GM19023 (cell line): Measurements from ENCODE around the gene FGGY.
A peak's percentile ranks its signal among the peaks of the same experiment; 100 is the strongest.
"Not testable (repeated sequence)": the region's sequence is repeated elsewhere in the genome, so short reads cannot be mapped to it uniquely, and the experiment has no call there.

ENCODE experiments used
- ATAC-seq: cut with Tn5 transposase; IDR thresholded peaks from one replicate; pipeline ENCODE4 v1.9.1; 2021; ENCODE audit warnings: mild to moderate bottlenecking, moderate library complexity; ENCODE audit not compliant: unreplicated experiment

FGGY gene

DNA sequence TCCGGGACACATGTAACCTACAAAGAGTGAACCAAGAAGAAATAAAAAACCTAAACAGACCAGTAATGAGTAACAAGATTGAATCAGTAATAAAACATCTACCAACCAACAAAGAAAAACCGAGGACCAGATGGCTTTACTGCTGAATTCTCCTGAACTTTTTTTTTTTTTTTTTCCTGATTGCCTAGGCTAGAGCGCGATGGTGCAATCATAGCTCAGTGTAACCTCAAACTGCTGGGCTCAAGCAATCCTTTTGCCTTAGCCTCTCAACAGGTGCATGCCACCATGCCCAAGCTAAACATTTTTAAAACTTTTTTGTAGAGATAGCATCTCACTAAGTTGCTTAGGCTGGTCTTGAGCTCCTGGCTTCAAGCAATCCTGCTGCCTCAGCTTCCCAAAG is 11.2 kb upstream of the FGGY start:
- ATAC-seq: no peak

DNA sequence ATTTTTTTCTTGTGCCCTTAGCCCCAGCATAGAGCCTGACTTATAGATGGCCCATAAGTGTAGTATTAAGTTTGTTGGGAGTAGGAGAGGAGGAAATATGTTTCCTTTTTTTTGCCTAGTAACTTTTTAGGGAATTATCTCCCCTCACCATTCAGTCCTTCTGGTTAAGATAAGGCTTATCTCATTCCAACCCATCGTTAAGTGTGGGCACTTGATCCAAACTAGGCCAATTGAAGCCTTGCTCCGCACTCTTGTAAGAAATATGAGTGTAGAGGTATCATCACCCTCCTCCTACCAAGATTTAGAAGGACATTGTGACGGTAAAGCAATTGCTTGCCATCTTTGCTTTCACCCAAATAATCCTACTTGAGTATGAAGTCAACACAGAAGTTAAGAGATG is 8.8 kb upstream of the FGGY start:
- no peak for ATAC-seq

DNA sequence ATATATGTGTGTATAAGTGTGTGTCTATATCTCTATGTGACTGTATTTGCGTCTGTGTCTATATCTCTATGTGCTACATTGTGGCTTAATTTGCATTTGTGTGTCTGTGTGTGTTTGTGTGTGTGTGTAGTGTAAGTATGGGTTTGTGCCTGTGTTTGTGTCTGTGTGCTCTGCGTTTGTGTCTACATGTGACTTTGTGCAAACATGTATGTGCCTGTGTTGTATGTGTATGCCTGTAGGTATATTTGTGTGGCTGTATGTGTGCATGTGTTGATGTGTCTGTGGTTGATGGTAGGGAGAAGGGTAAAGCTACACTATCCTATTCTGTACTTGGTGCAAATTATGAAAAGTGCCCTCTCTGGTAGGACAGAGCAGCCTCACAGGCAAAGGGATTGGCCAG is 7.3 kb upstream of the FGGY start:
- no peak for ATAC-seq

DNA sequence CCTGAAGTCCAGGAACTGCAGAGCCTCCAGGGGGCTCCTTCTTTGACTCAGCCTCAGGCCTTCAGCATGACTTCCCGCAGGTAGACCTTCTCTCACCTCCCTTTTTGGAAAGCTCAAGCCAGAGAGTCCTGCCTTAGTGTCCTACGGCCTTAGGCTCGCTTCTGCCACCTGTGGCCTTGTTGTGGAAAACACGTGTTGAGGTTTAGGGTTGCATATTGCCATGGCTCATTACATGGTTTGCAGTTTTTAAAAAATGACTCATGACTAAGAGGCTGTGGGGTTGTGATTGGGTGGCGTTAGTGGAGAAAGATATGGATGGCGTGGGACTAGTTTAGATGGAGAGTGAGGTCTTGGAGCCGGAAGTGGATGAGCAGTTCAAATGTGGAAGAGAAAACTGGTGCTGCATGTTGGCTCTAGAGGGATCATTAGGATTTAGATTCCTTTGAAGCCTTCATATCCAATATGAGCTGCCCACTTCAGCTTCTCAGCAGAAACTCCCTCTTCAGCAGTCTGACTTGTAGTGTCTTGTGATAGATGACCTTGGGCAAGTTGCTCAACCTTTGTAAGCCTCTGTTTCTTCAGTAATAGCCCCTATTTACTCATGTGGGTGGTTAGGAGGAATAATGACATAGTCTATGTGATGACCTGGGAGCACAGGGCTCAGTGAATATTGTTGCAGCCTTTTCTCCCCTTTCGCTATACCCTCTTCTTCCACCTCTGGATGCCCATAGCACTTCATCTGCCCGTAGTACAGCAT is 6.5 kb upstream of the FGGY start:
- peak; percentile 88 for ATAC-seq

DNA sequence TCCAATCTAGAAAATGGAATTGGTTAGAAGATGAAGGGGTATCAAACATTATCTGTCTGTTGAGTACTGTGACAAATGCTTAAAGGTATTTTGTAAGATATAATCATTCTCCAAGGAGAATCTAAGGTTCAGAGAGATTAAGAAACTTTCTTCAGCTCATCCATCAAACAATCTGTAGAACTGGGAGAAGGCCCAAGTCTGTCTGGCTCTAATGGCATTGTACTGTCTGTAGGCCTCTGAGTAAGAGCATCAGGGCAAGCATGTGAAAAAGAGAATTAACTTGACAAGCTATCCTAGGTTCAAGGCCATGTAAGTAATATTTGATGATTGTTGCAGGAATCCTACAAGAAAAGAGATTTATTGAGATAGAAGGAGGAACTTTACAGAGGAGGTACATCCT is 5.3 kb upstream of the FGGY start:
- no peak for ATAC-seq

DNA sequence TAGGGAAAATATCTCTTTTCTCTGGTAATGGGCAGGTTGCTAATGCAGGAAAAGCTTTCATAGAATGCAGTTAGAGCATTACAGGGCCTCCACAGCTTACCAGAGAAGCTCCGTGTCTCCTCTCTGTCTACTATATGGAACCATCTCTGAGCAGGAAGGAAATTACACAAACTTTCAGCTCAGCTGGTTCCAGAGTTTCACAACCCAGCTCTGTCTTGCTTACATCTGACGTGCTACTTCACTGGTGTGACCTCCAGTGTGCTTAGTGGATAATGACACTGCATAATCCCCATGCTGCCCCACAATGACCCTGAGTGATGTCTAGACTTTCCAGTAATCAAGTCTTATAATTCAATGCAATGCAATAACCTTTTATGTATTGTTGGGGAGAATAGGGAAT is 4.3 kb upstream of the FGGY start:
- ATAC-seq: no peak

DNA sequence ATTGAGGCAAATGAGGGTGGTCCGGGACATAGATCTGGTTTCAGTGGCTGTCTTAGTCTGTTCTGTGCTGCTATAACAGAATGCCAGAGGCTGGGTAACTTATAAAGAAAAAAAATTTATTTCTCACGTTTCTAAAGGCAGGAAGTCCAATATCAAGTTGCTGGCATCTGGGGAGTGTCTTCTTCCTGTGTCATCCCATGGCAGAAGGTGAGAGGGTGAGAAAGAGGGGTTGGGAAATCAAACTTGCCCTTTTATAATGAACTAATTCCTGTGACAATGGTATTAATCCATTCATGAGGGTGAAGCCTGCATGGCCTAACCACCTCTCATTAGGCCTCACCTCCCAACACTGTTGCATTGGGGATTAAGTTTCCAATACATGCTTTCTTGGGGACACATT is 3.7 kb upstream of the FGGY start:
- no peak for ATAC-seq

DNA sequence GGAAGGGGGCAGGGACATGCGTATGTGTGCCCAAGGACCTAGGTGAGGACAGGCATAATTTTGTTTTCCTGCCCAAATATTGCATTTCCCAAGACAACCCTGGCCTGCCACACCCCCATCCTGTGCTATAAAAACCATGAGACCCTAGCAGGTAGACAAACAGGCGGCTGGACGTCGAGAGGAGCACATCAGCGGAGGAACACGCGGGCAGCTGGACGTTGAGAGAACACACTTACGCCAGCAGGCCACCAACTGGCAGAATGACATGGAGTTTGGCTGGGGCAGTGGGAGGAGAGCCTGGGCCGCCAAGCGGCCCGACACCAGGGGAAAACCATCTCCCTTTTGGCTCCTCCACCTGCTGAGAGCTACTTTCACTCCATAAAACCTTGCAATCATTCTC is 3.0 kb upstream of the FGGY start:
- no peak for ATAC-seq

DNA sequence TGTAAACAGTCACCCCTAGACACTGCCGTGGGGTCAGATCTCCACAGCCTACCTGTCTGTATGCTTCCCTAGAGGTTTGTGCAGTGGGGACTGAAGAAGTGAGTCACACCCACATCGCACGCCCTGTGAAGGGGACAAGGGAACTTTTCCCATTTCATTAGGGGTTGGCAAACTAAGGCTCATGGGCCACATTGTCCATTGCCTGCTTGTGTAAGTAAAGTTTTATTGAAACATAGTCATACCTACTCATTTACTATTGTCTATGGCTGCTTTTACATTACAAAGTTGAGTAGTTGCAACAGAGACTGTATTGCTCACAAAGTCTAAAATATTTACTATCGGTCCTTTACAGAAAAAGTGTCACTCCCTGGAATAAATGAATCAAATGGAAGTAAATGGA is 2.5 kb upstream of the FGGY start:
- ATAC-seq: no peak

DNA sequence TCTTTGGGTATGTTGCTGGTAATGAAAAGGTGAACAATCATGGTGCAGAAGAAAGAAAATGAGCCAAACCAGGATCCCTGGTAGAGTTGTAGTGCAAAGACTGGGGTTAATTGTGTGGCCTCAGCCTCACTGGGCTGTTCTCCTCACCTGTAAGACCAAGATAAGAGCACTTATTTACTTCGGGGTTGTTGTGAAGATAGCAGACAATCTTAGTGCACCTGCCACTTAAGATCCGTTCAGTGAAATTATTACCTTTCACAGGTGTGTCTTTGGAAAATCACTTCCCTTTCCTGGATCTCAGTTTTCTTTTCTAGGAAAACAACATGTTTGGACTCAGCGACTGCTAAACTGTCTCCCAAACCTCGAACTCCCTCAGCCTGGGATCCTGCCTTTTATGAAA is 1.3 kb upstream of the FGGY start:
- ATAC-seq: no peak

DNA sequence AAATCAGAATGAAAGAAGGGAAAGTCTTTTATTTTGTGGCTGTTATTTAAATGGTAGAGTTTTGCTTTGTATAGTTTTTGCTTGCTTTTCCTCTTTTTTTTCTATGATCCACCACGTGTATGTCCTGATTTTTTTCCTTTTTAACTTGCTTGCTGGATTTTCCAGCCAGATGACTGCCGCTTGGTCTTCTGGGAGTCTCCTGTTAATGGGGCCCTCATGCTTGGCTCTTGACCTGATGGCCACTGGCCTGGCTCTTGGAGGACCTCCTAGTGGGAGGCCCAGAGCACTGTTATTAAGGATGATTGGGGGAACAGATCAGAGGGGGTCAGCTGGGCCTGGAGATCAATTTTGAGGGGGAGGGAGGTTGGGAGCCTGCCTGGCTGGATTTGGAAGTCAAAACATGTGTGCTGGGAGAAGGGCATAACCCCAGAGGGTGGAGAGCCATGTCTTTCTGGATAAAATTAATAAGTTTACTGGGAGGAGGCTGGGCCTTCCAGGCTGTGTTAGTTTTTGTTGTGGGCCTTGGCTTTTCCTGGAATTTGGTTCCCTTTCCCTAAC is 1.2 kb downstream of the FGGY start:
- no peak for ATAC-seq

DNA sequence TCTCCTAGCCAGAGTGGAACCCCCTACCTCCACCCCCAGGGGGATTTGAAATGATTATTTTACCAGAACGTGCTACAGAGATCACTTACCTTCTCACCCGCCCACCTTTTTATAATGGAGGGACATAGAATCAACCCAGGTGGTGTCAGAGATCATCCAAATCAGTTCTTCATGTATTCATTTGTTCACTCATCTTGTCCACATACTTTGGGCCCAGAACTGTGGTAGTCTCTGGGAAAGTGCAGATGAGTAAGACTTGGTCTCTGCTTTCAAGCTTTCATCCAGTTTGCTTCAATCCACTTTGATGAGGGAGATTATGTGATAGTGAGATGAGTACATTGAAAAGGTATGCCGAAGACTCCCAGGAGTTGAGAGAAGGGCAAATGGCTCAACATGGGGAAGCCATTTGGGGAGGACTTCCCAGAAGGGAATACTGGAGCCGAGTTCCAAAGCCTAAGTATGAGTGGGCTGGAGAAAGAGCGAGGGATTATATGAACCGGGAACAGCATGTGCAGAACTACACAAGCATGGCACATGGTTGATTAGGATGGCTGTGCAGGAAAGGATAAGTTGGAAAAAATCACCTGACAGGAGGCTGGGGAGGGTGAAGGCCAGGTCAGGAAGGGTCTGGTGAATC is 1.9 kb downstream of the FGGY start:
- no peak for ATAC-seq

DNA sequence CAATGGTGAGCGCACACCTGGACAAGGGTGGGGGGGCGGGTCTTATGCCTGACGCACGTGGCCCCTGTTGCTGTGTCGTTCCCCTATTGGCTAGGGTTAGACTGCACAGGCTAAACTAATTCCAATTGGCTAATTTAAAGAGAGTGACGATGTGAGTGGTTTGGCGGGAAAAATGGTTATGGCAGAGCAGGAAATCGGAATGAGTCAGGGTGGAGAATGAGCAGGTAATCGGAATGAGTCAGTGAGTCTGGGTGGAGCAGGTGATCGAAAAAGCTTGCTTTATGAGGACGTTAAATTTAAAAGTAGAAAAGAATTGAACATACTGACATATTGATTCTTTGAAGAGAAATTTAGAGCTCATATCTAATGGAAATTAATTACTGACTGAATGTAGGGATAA is 2.8 kb downstream of the FGGY start:
- ATAC-seq: not testable (repeated sequence)

DNA sequence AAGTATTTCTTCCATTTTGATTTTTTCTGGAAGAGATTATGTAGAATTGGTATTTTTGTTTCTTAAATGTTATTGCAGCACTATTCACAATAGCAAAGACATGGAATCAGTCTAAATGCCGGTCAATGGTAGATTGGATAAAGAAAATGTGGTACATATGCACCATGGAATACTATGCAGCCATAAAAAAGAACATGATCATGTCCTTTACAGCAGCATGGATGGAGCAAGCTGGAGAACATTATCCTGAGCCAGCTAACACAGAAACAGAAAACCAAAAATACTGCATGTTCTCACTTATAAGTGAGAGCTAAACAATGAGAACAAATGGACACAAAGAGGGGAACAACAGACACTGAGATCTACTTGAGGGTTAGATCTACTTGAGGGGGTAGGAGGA is 5.4 kb downstream of the FGGY start:
- ATAC-seq: no peak

DNA sequence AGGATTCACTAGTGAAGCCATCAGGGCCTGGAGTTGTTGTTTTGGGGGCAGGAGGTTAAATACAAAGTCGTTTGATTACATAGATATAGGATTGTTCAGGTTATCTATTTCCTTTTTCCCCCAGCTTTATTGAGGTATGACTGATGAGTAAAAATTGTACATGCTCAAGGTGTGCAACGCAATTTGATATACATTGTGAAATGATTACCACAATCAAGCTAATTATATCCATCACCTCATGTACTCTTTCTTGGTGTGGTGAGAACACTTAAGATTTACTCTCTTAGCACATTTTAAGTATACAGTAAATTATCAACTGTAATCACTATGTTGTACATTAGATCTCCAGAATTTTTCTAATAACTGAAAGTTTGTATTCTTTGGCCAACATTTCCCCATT is 6.0 kb downstream of the FGGY start:
- ATAC-seq: no peak

DNA sequence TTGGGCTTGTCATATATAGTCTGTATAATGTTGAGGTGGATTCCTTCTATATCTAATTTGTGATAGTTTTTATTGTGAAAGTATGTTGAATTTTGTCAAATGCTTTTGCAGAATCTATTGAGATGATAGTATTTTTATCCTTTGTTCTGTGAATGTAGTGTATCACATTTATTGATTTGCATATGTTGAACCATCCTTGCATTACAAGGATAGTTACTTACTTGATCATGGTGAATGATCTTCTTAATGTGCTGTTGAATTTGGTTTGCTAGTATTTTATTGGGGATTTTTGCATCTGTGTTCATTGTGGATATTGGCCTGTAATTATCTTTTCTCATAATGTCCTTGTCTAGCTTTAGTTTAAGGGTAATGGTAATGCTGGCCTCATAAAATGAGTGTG is 8.3 kb downstream of the FGGY start:
- ATAC-seq: no peak

DNA sequence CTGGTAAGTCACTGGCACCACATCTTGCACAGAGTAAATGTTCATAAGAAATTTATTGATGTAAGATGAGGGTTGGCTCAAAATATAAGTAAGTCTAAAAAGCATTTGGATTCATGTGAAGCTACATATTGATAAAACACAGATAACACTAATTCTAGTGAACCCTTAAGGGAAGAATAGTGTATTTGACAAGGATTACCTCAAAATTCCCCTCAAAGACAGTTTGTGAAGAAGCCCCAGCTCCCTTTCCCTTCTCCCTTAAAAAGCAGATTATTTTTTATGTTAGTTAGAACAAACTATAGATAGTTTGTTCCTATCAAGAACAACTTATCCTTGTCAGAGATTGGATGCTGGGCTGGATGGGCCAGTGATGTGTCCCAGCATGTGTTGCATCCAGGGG is 10.7 kb downstream of the FGGY start:
- ATAC-seq: no peak

DNA sequence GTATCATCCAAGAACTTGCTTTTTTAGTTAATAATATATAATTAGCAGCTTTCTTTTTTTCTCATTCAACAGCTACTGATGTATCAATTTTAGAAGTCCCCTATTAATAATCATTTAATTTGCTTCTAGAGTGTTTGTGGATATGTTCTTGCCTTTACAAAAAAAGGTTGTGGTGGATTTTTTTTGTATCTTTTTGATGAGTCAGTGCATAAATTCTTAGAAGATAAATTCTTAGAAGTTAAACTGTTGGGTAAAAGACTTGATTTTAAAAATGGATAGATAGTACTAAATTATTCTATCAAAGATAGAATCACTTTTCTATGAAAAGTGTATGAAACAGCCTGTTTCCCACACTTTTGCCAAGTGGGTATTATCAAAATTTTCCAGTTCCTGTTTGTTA is 11.9 kb downstream of the FGGY start:
- no peak for ATAC-seq

DNA sequence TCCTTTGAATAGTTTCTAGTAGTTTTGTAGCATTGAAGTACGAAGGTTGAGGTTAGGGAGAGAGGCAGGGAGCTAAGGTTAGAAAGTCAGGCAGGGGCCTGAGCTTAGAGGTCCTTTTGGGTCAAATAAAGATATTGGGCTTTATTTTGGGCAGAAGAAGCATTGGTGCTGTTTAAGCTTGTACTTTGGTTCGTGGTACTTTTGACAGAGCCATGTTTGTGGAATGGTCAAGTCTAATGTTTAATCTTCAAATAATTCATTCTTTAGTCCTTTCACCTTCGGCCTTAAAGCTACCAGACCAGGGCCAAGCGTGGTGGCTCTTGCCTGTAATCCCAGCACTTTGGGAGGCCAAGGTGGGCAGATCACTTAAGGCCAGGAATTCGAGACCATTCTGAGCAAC is 12.5 kb downstream of the FGGY start:
- ATAC-seq: no peak

DNA sequence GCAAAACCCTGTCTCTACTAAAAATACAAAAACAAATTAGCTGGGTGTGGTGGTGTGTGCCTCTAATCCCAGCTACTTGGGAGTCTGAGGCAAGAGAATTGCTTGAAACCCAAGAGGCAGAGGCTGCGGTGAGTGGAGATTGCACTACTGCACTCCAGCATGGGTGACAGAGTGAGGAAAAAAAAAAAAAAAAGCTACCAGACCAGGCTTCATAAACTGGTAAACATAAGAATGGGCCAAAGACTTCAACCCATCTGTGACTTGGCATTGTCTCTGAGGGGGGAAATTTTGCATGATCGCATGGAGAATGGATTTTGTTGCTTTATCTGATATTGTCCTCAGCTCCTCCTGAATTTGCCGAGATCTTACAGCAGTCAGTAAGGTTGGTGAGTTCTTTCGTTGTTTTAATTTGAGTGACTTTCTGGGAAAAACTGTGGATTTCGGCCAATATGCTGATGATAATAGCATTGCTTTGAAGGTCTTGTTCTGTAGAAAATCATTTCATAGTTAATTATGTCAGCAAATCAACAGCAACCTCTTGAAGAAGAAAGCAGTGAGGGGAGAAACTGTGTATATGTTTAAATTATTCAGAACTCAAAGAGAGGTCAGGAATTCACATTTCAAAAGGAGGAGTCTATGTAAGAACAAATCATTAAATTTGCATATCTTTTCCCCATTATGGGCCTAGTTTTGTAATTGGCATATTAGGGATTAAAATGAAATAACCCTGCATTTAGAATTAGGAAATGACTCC is 13.1 kb downstream of the FGGY start:
- ATAC-seq: no peak

DNA sequence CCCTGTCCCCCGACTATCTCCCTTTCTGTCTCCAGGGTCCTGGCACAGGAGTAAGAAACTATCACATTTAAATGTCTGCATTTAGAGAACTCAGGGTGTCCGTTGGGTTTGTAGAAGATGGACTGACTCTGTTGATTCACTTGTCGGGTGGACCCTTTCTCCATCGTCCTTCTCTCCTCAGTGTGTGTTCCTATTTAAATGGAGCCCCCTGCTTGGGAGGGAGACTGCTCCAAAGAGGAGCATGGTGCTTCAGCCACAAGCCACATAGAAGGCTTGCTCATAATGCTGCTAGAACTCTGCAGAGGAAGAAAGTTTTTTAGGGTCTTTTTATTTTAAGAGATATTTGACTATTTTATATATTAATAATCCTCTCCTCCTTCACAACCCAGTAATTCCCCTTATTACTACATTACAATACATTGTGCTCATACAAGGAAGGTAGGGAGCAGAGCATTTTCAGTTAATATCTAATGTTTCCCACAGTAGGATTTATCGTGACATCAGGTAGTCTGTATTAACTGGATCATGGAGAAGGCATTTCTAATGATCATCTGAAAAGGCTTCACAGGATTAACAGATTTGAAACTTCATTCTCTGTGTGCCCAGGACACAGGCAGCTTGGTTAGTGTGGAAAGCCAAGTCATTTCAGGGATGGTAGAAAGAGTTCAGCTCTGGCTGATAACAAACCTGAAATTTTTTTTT is 13.8 kb downstream of the FGGY start:
- ATAC-seq: no peak
